Cardiac fibroblast (primary cell): ENCODE data around the gene TNNT3.

ENCODE experiments used
- DNase-seq, 2 donors: peaks; one replicate each; pipeline versions ENCODE4 v3.0.0 to v3.0.0-alpha.2; 2010; ENCODE audit warnings: low read depth in 2 of 2
- H3K4me3 ChIP-seq, 2 donors: replicated peaks in 1 of 2; 1 replicate in 1 of 2; 2 replicates in 1 of 2; pipeline ENCODE4 v1.5.1; 2011; ENCODE audit warnings: low read depth in 2 of 2, low read length in 2 of 2, mild to moderate bottlenecking in 2 of 2, moderate library complexity in 1 of 2
- CTCF ChIP-seq: IDR thresholded peaks from one replicate; pipeline ENCODE4 v1.5.1; 2011; ENCODE audit warnings: low read depth, mild to moderate bottlenecking, low read length, inconsistent platforms

TNNT3 gene

DNA sequence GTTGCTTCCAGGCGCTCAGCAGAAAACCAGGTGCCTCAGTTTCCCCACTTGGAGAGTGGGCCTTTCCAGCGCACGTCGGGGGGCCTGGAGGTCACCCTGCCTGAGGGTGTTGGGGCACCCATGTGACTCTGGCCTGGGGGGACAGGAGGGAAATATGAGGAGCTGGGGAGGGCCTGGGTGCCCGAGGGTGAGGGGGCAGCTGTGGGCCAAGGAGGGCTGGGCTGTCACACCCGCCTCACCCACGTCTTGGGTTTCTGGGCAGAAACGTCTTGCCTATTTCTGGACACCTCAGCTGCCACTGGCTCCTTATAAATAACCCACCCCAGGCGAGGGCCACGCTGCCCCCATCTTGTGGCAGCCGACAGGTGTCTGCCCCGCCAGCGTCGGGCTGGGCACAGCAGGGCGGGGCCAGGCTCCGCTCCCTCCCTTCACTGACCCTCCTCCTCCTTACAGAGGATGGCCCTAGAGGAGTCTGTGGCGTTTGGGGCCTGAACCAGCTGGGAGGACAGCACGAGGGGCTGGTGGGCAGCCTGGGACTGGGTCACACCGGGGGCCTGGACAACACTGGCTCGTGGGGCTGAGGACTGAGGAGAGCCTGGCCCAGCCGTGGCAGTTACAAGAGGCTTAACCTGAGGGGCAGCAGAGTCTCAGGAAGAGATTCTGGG lies 1.5 kb downstream of the TNNT3 start:
- TF ChIP-seq CTCF: no peak
- no peak overlapping the region for H3K4me3 ChIP-seq
- no peak for DNase-seq

GRCh38 chr11:1921574-1922141 lies 2.2 kb downstream of the TNNT3 start:
- peak; percentile 93 to 95 for DNase-seq
- no peak for TF ChIP-seq CTCF
- H3K4me3 ChIP-seq: no peak overlapping the region

GRCh38 chr11:1922481-1923081 lies 3.1 kb downstream of the TNNT3 start:
- TF ChIP-seq CTCF: no peak
- no peak for DNase-seq
- H3K4me3 ChIP-seq: no peak overlapping the region

DNA sequence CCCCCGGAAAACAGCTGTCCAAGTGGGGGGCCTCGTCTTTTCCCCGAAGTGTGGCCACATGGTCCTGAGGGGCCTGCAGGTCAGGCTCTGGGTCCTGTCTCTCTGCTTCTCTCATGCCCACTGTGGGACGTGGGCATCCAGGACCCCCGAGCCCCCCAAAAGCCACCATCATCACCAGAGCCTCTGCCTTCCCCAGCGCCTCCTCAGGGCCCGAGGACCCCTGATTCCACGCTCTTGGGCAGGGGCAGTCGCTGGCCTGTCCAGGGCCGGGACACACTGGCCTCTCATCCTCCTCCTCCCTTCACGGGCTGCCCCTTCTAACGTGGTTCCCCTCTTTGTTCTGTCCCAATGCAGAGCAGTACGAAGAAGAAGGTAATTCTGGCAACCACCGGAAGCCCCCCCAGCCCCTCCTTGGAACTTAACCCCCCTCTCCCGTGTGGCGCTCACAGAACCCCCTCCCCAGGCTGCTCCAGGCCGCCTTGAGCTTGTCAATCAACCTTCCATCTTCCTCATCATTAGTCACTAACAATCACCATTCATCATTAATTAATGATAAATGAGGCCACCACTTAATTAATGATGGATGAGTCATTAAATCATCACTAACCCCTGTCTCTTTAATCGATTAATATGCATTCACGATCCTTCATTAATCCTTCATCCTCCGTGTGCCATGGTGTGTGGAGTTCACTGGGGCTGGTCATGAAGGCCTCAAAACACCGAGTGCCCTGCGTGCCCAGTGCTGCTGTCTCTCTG lies 3.9 kb downstream of the TNNT3 start:
- TF ChIP-seq CTCF: no peak
- DNase-seq: no peak
- H3K4me3 ChIP-seq: no peak overlapping the region

- H3K4me3 ChIP-seq: no peak overlapping the region
- no peak for TF ChIP-seq CTCF
- DNase-seq: no peak
Measured at GRCh38 chr11:1924181-1924580, 4.7 kb downstream of the TNNT3 start.

DNA sequence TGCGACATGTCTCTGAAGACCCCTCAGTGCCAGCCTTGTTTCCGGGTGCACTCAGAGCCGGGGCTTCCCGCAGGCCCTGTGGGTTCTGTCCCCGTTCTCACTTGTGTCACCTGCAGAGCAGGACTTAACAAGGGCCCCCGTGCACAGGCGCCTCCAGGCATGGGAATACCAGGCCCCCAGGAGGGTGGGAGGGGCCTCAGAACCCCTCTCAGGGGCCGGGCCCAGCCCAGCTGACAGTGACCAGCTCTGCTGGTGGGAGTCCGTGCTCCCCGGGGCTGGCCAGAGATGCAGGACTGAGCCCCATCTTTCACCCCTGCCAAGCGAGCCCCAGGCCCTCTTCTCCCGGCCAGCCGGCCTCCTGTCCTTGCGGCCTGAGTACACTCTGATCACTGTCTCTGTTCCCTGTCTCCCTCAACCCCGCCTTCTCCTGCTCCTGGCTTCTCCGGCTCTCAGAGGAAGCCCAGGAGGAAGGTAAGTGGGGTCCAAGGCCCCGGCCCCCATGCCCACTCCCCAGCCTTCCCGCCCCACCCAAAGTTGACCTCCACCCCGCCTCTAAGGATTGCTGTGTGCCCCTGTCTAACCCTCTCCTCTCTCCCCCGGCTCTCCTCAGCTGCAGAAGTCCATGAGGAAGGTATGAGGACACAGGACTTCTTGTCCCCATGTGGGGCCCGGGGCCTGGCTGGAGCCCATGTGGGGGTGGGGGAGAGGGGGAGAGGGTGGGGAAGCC lies 5.3 kb downstream of the TNNT3 start:
- no peak for DNase-seq
- H3K4me3 ChIP-seq: no peak overlapping the region
- TF ChIP-seq CTCF: no peak
